ENCODE data around the gene HRC. TPM values are rescaled to one million over a fixed set of nuclear protein-coding genes. Genes with fewer than 3 reads are reported as not detected.
"Not testable (repeated sequence)": the region's sequence is repeated elsewhere in the genome, so short reads cannot be mapped to it uniquely, and the experiment has no call there.

HRC gene
- total and polyA plus RNA-seq, 11 donors, result 267 to 1,953 (median 867) TPM

- 94 to 95% (median 94%) methylated on average over 18 to 24 of the region's 24 CpGs for WGBS, 4 donors
- Histone ChIP-seq H3K4me1 (peaks cover 0 to 31% (median 21%) of the 10 kb centered on the region in 12 donors), H3K27me3 (no peaks in the 10 kb centered on the region)
These were observed 24.9 kb downstream of the HRC start for GRCh38 chr19:49130325-49130724.

GRCh38 chr19:49129238-49129583 lies 26.0 kb downstream of the HRC start:
- 40 to 66% (median 62%) methylated on average over 16 of the region's 16 CpGs for WGBS, 4 donors
- intact Hi-C loops (cut with DNase I), result no loop called here
- Histone ChIP-seq H3K9me3 (no peaks in the 10 kb centered on the region), H3K36me3 (no peaks in the 10 kb centered on the region), H3K27ac (no peak overlapping the region), H3K4me1 (peaks cover 0 to 27% (median 19%) of the 10 kb centered on the region in 12 donors), H3K27me3 (no peaks in the 10 kb centered on the region), H3K4me3 (no peak overlapping the region)
- TF ChIP-seq CTCF (IDR thresholded peaks at IDR 0.05) (no peak), POLR2A (IDR thresholded peaks at IDR 0.05) (no peak)
- ATAC-seq (no peak), DNase-seq (no peak)

More at GRCh38 chr19:49130325-49130724, 24.9 kb downstream of the HRC start:
- intact Hi-C loops (cut with DNase I), result no loop called here
- TF ChIP-seq CTCF (IDR thresholded peaks at IDR 0.05), result no peak
- TF ChIP-seq POLR2A (IDR thresholded peaks at IDR 0.05), result no peak
- Histone ChIP-seq H3K9me3 (no peaks in the 10 kb centered on the region), H3K36me3 (no peaks in the 10 kb centered on the region), H3K27ac (no peak overlapping the region), H3K4me3 (no peak overlapping the region)
- ATAC-seq (no peak), DNase-seq (no peak)

- Histone ChIP-seq H3K4me3 (peak overlapping the region in 9 of 12 donors; percentile 15 to 44 (median 29)), H3K36me3 (no peaks in the 10 kb centered on the region), H3K9me3 (no peaks in the 10 kb centered on the region), H3K4me1 (peaks cover 0 to 22% (median 14%) of the 10 kb centered on the region in 12 donors), H3K27me3 (no peaks in the 10 kb centered on the region), H3K27ac (peak overlapping the region in 6 of 12 donors; percentile 14 to 70 (median 42))
- intact Hi-C loops (cut with DNase I), result no loop called here
- TF ChIP-seq CTCF (IDR thresholded peaks at IDR 0.05), result no peak
- TF ChIP-seq POLR2A (IDR thresholded peaks at IDR 0.05), result no peak
- 43 to 69% (median 66%) methylated on average over 15 of the region's 15 CpGs for WGBS, 4 donors
- ATAC-seq (no peak), DNase-seq (no peak)
These were observed 26.5 kb downstream of the HRC start for GRCh38 chr19:49128545-49129237.

- DNase-seq (peak; percentile 97), ATAC-seq (peak; percentile 97 to 99 (median 98))
- Histone ChIP-seq H3K4me3 (peak overlapping the region in 9 of 12 donors; percentile 24 to 44 (median 35)), H3K36me3 (no peaks in the 10 kb centered on the region), H3K9me3 (no peaks in the 10 kb centered on the region), H3K27me3 (no peaks in the 10 kb centered on the region), H3K4me1 (peaks cover 0 to 15% (median 11%) of the 10 kb centered on the region in 12 donors), H3K27ac (peak overlapping the region in 9 of 12 donors; percentile 14 to 82 (median 55))
- 4 to 6% (median 4%) methylated on average over 18 to 63 of the region's 63 CpGs for WGBS, 4 donors
- intact Hi-C loops (cut with DNase I), result no loop called here
- TF ChIP-seq POLR2A (IDR thresholded peaks at IDR 0.05) (peak in 1 of 2 donors; percentile 22), CTCF (IDR thresholded peaks at IDR 0.05) (peak in 6 of 12 donors; percentile 6 to 42 (median 26))
These were observed 27.3 kb downstream of the HRC start for GRCh38 chr19:49127674-49128544.

GRCh38 chr19:49127225-49127624 lies 28.0 kb downstream of the HRC start:
- H3K9me3 ChIP-seq; H3K36me3 ChIP-seq; H3K4me3 ChIP-seq; intact Hi-C loops (cut with DNase I); H3K27ac ChIP-seq; DNase-seq; ATAC-seq; H3K27me3 ChIP-seq: not testable (repeated sequence)
- peaks cover 0 to 15% (median 11%) of the 10 kb centered on the region in 12 donors for H3K4me1 ChIP-seq
- WGBS, 4 donors, result 95 to 98% (median 96%) methylated on average over 12 of the region's 12 CpGs
